Hepatocyte (in vitro differentiated cells): ENCODE data around the gene BARX1. TPM values are rescaled to one million over a fixed set of nuclear protein-coding genes. Genes with fewer than 3 reads are reported as not detected.

Experiments
- DNase-seq: peaks from one replicate; pipeline ENCODE4 v3.0.0-alpha.2; 2016; ENCODE audit warnings: low spot score
- H2AFZ ChIP-seq: fragments of 200-600 bp; sonication (generic); 2 replicates; pipeline ENCODE4 v1.6.0; 2016; ENCODE audit warnings: antibody characterized with exemption, mild to moderate bottlenecking
- H3K27ac ChIP-seq: fragments of 200-600 bp; sonication (generic); 2 replicates; pipeline ENCODE4 v1.5.1; 2016; ENCODE audit warnings: mild to moderate bottlenecking
- H3K27me3 ChIP-seq: fragments of 200-600 bp; sonication (generic); 2 replicates; pipeline ENCODE4 v1.6.1; 2016
- H3K36me3 ChIP-seq: fragments of 200-600 bp; sonication (generic); replicated peaks from 2 replicates; pipeline ENCODE4 v1.5.1; 2016; ENCODE audit warnings: low read depth; ENCODE audit not compliant: insufficient read depth
- H3K4me1 ChIP-seq: fragments of 200-600 bp; sonication (generic); 2 replicates; pipeline ENCODE4 v1.5.1; 2016; ENCODE audit warnings: mild to moderate bottlenecking, moderate library complexity; ENCODE audit not compliant: insufficient read depth
- H3K4me2 ChIP-seq: fragments of 200-600 bp; sonication (generic); 2 replicates; pipeline ENCODE4 v1.6.0; 2016
- H3K4me3 ChIP-seq: fragments of 200-600 bp; sonication (generic); 2 replicates; pipeline ENCODE4 v1.5.1; 2016; ENCODE audit warnings: mild to moderate bottlenecking
- H3K79me2 ChIP-seq: fragments of 200-600 bp; sonication (generic); 2 replicates; pipeline ENCODE4 v1.6.0; 2017; ENCODE audit warnings: mild to moderate bottlenecking
- H3K9me2 ChIP-seq: fragments of 200-600 bp; sonication (generic); replicated peaks from 2 replicates; pipeline ENCODE4 v1.6.0; 2017; ENCODE audit warnings: mild to moderate bottlenecking; ENCODE audit not compliant: insufficient read depth
- H3K9me3 ChIP-seq: fragments of 200-600 bp; sonication (generic); 2 replicates; pipeline ENCODE4 v1.5.1; 2016; ENCODE audit warnings: low read depth, mild to moderate bottlenecking
- H4K20me1 ChIP-seq: fragments of 200-600 bp; sonication (generic); 2 replicates; pipeline ENCODE4 v1.6.0; 2016; ENCODE audit warnings: mild to moderate bottlenecking; ENCODE audit not compliant: insufficient read depth, poor library complexity, severe bottlenecking
- EZH2 ChIP-seq: fragments of 200-600 bp; sonication (generic); IDR thresholded peaks from 2 replicates; pipeline ENCODE4 v1.6.1; 2016; ENCODE audit warnings: antibody characterized with exemption, mild to moderate bottlenecking, borderline replicate concordance
- EZH2phosphoT487 ChIP-seq: fragments of 200-600 bp; sonication (generic); IDR thresholded peaks from one replicate; pipeline ENCODE4 v1.6.1; 2018; ENCODE audit warnings: antibody characterized with exemption, mild to moderate bottlenecking, low read depth, moderate library complexity; ENCODE audit not compliant: unreplicated experiment, severe bottlenecking
- WGBS: methylation state at CpG from one replicate; pipeline ENCODE4 v1.1.6; 2016; ENCODE audit warnings: low lambda C conversion rate; ENCODE audit errors: missing lambda C conversion rate; 5-methylcytosine and 5-hydroxymethylcytosine counted together
- polyA plus RNA-seq: library from polyadenylated mRNA; unstranded; fragments of >200 nt; fragmentation: Nextera tagmentation; extraction: Ambion mirVana; gene quantifications from 2 replicates; pipeline ENCODE4 v1.2.1, GENCODE V29; 2016
- total RNA-seq: library from RNA; depleted of rRNA; stranded (reverse); fragments of >200 nt; gene quantifications from 2 replicates; pipeline ENCODE4 v1.2.3, GENCODE V29; 2014
- TF ChIP-seq, protein P1 (sequence below): fragments of 200-600 bp; sonication (generic); IDR thresholded peaks from 2 replicates; pipeline ENCODE4 v1.5.1; 2016; ENCODE audit warnings: antibody characterized with exemption, mild to moderate bottlenecking; ENCODE audit not compliant: poor library complexity

Gene BARX1
- total and polyA plus RNA-seq, 2 experiments from 2014 or later: 0.47 to 0.50 TPM

DNA sequence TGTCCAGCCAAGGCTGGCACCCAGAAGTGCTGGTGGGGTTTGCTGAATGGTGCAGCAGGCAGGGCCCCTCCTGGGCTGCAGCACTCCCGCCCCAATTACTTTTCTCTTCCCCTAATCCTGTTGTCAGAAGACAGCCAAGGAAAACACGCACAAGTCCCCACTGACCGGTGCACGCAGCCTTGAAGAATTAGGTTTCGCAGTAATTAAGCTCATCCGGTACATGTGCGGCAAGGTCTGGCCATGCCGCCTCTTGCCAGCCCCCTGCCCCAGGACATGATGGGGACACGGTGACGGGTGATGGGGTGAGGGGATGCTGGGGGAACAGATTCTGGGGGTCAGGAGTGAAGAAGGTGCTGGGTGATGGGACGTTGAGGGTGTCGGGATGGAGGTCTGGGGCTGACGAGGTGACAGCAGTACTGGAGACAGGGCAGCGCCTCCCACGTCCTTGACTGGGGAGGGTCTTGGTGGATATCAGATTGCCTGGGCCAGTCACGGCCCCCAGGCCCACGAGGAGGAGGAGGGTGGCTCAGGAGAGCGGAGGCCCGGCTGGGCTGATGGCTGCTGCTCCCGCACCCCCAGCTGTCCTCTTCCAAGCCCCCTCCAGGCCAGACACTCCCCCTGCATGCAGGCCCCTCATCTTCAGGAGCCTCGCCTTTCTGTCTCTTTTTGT is 34.9 kb downstream of the BARX1 start:
- H3K36me3 ChIP-seq: no peaks in the 10 kb centered on the region
- no peaks in the 10 kb centered on the region for H3K9me2 ChIP-seq
- no peak overlapping the region for H2AFZ ChIP-seq
- no peaks in the 10 kb centered on the region for H3K79me2 ChIP-seq
- H3K9me3 ChIP-seq: no peaks in the 10 kb centered on the region
- no peak overlapping the region for H3K27ac ChIP-seq
- no peaks in the 10 kb centered on the region for H3K27me3 ChIP-seq
- no peaks in the 10 kb centered on the region for H4K20me1 ChIP-seq
- DNase-seq: no peak
- 80% methylated on average over 15 of the region's 21 CpGs for WGBS
- H3K4me2 ChIP-seq: no peak overlapping the region
- no peak overlapping the region for H3K4me3 ChIP-seq
- H3K4me1 ChIP-seq: no peaks in the 10 kb centered on the region
- TF ChIP-seq, protein P1, sequence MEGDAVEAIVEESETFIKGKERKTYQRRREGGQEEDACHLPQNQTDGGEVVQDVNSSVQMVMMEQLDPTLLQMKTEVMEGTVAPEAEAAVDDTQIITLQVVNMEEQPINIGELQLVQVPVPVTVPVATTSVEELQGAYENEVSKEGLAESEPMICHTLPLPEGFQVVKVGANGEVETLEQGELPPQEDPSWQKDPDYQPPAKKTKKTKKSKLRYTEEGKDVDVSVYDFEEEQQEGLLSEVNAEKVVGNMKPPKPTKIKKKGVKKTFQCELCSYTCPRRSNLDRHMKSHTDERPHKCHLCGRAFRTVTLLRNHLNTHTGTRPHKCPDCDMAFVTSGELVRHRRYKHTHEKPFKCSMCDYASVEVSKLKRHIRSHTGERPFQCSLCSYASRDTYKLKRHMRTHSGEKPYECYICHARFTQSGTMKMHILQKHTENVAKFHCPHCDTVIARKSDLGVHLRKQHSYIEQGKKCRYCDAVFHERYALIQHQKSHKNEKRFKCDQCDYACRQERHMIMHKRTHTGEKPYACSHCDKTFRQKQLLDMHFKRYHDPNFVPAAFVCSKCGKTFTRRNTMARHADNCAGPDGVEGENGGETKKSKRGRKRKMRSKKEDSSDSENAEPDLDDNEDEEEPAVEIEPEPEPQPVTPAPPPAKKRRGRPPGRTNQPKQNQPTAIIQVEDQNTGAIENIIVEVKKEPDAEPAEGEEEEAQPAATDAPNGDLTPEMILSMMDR: no peak
- TF ChIP-seq EZH2 (no peak), EZH2phosphoT487 (no peak)

DNA sequence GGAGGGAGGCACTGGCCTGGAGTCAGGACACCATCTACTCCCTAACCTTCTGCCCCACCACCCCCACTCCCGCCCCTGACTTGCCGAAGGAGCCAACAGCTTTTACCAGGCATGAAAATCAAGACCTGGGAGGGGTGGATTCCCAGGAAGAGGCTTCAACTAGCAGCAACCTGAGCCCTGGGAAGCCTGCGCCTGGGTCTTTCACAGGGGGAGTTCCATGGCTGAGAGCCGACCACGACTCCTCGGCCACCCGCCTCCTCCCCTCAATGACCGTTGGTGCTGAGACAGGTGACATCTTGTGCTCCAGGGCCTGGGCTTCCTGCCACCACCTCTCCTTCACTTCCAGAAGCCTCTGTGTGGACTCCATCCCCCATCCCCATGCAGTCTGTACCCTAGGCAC is 37.1 kb downstream of the BARX1 start:
- 70% methylated on average over 8 of the region's 8 CpGs for WGBS
- Histone ChIP-seq H3K79me2 (no peaks in the 10 kb centered on the region), H3K9me2 (no peaks in the 10 kb centered on the region), H3K4me3 (no peak overlapping the region), H3K27me3 (no peaks in the 10 kb centered on the region), H3K4me2 (no peak overlapping the region), H3K4me1 (no peaks in the 10 kb centered on the region), H3K36me3 (no peaks in the 10 kb centered on the region), H3K9me3 (no peaks in the 10 kb centered on the region), H3K27ac (no peak overlapping the region), H4K20me1 (no peaks in the 10 kb centered on the region), H2AFZ (no peak overlapping the region)
- DNase-seq: no peak
- TF ChIP-seq EZH2phosphoT487: no peak
- TF ChIP-seq EZH2: no peak
- TF ChIP-seq, protein P1: no peak

DNA sequence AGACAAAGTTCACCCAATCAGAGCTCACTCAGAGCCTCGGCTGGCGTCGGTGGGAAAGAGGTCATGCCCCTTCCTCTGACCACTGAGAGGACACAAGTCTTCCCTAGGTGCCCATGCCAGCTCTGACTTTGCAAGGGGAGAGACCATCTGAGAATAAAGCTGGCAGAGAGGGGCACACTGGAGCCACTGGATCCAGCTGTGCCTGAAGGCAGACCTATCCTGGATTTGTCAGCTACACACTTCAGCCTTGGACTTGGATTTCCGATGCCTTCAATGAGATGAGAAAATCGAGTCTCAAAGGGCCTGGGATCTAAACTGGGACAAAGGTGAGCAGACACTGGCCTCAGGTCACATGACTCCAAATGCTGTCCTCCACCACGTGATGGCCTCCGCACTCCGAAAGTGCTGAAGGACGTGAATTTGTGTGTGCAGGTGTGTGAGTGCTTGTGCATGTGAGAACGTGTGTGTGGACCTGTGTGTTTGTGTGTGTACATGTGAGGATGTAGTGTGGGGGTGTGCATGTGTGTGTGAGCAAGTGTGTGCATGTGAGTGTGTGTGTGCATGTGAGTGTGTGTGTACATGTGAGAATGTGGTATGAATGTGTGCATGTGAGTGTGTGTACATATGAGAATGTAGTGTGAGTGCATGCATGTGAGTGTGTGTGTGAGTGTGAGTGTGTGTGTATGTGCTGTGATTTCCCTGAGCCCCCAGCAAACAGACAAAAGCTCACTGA is 37.9 kb downstream of the BARX1 start:
- H3K79me2 ChIP-seq: no peaks in the 10 kb centered on the region
- 92% methylated on average over 10 of the region's 10 CpGs for WGBS
- H3K9me3 ChIP-seq: no peaks in the 10 kb centered on the region
- H3K9me2 ChIP-seq: no peaks in the 10 kb centered on the region
- no peaks in the 10 kb centered on the region for H3K4me1 ChIP-seq
- no peaks in the 10 kb centered on the region for H3K27me3 ChIP-seq
- H3K27ac ChIP-seq: no peak overlapping the region
- TF ChIP-seq EZH2: no peak
- TF ChIP-seq EZH2phosphoT487: no peak
- TF ChIP-seq, protein P1: no peak
- no peaks in the 10 kb centered on the region for H3K36me3 ChIP-seq
- H4K20me1 ChIP-seq: no peaks in the 10 kb centered on the region
- DNase-seq: no peak
- H3K4me2 ChIP-seq: no peak overlapping the region
- H3K4me3 ChIP-seq: no peak overlapping the region
- H2AFZ ChIP-seq: no peak overlapping the region
